ENCODE measurements around the gene SMIM9.
"Not testable (repeated sequence)": the region's sequence is repeated elsewhere in the genome, so short reads cannot be mapped to it uniquely, and the experiment has no call there.

The SMIM9 gene

GRCh38 chrX:154833746-154834274, 652 bp downstream of the SMIM9 start:
- no peak for TF ChIP-seq CTCF (conservative IDR thresholded peaks at IDR 0.05; ENCODE audit: low read depth, low read length)
- DNase-seq (ENCODE audit: low read depth): no peak
- H3K4me3 ChIP-seq (ENCODE audit: low read length): no peak overlapping the region

GRCh38 chrX:154829926-154830442, 4.5 kb downstream of the SMIM9 start:
- H3K4me3 ChIP-seq (ENCODE audit: low read length): no peak overlapping the region
- no peak for TF ChIP-seq CTCF (conservative IDR thresholded peaks at IDR 0.05; ENCODE audit: low read depth, low read length)
- no peak for DNase-seq (ENCODE audit: low read depth)

GRCh38 chrX:154829134-154829533, 5.3 kb downstream of the SMIM9 start:
- no peak for TF ChIP-seq CTCF (conservative IDR thresholded peaks at IDR 0.05; ENCODE audit: low read depth, low read length)
- no peak overlapping the region for H3K4me3 ChIP-seq (ENCODE audit: low read length)
- DNase-seq (ENCODE audit: low read depth): no peak

GRCh38 chrX:154828016-154828408, 6.5 kb downstream of the SMIM9 start:
- H3K4me3 ChIP-seq (ENCODE audit: low read length): no peak overlapping the region
- no peak for DNase-seq (ENCODE audit: low read depth)
- no peak for TF ChIP-seq CTCF (conservative IDR thresholded peaks at IDR 0.05; ENCODE audit: low read depth, low read length)

GRCh38 chrX:154827194-154828015, 7.1 kb downstream of the SMIM9 start:
- no peak overlapping the region for H3K4me3 ChIP-seq (ENCODE audit: low read length)
- no peak for DNase-seq (ENCODE audit: low read depth)
- no peak for TF ChIP-seq CTCF (conservative IDR thresholded peaks at IDR 0.05; ENCODE audit: low read depth, low read length)

- not testable (repeated sequence) for H3K4me3 ChIP-seq (ENCODE audit: low read length); DNase-seq (ENCODE audit: low read depth)
Measured at GRCh38 chrX:154825586-154825985, 8.9 kb downstream of the SMIM9 start.

- H3K4me3 ChIP-seq (ENCODE audit: low read length): no peak overlapping the region
Measured at GRCh38 chrX:154824638-154825037, 9.8 kb downstream of the SMIM9 start.

More at GRCh38 chrX:154824638-154825037, 9.8 kb downstream of the SMIM9 start:
- DNase-seq (ENCODE audit: low read depth): no peak
- TF ChIP-seq CTCF (conservative IDR thresholded peaks at IDR 0.05; ENCODE audit: low read depth, low read length): no peak
